ENCODE results near the gene TRIM65. TPM values are rescaled to one million over a fixed set of nuclear protein-coding genes. Genes with fewer than 3 reads are reported as not detected.

TRIM65 gene
- total and polyA plus RNA-seq, 2 of the 13 experiments (the other 11 are each of a cell fraction or from before 2014, with no cell fraction given): 10.3 to 22.4 TPM

DNA sequence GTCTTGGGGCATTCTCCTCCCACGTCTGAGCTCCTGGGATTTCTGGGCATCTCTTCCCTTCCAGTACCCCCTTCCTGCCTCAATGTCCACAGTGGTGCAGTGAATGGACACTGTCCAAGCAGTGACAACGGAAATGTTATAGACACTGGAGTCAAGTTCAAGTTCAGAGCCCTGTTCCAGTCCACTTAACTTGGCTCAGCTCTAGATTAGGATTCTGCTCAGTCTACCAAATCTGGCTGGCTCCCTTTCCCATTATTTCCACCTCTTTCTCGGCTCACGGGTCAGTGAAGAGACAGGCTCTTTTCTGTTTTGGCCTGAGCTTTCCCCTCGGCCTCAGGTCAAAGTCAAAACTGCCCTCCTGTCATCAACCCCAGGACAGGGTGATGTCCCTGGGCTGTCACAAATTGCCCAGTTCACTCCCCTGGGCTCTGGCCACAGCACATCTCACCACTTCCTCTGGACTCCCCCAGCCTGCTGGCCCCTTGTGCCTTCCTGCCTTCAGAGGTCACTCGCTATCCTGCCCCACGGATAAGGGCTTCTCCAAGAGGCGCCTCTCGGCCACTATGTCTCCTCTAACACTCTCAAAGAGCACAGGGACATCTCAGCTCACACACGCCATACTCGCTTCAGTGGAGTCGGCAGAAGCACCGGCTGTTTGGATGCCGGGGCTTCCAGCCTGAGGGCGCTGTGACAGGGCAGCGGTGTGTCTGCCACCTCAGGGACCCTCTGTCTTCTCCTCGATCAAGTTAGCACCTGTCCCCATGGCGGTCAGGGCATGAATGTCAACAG lies 25.6 kb upstream of the TRIM65 start (continued):
- TF ChIP-seq CENPX (CRISPR knock-in tag; IDR thresholded peaks at IDR 0.05) (no peak), PHB2 (IDR thresholded peaks at IDR 0.05; ENCODE audit: partially characterized antibody) (no peak), IKZF1 (IDR thresholded peaks at IDR 0.05) (no peak), SIN3A (IDR thresholded peaks at IDR 0.05; ENCODE audit: borderline replicate concordance, low read depth, low read length) (no peak), ZNF546 (CRISPR knock-in tag; conservative IDR thresholded peaks at IDR 0.05) (no peak), SNRNP70 (IDR thresholded peaks at IDR 0.05; ENCODE audit: low read depth, low read length) (no peak), RBM39 (IDR thresholded peaks at IDR 0.05; ENCODE audit: low read depth, low read length, poor library complexity, severe bottlenecking) (no peak)
- TF ChIP-seq, protein P1, sequence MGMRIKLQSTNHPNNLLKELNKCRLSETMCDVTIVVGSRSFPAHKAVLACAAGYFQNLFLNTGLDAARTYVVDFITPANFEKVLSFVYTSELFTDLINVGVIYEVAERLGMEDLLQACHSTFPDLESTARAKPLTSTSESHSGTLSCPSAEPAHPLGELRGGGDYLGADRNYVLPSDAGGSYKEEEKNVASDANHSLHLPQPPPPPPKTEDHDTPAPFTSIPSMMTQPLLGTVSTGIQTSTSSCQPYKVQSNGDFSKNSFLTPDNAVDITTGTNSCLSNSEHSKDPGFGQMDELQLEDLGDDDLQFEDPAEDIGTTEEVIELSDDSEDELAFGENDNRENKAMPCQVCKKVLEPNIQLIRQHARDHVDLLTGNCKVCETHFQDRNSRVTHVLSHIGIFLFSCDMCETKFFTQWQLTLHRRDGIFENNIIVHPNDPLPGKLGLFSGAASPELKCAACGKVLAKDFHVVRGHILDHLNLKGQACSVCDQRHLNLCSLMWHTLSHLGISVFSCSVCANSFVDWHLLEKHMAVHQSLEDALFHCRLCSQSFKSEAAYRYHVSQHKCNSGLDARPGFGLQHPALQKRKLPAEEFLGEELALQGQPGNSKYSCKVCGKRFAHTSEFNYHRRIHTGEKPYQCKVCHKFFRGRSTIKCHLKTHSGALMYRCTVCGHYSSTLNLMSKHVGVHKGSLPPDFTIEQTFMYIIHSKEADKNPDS (CRISPR knock-in tag; IDR thresholded peaks at IDR 0.05): no peak

DNA sequence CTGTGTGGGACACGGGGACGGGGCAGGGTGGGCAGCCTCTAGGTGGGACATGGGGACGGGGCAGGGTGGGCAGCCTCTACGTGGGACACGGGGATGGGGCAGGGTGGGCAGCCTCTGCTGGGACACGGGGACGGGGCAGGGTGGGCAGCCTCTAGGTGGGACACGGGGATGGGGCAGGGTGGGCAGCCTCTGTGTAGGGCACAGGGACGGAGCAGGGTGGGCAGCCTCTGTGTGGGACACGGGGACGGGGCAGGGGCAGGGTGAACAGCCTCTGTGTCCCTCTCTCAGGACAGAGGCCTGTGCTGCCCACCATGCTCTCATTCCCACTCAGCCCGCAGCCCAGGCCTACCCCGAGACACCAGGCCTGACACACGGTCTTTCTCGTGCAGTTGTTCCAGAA lies 24.8 kb upstream of the TRIM65 start:
- H2AFZ ChIP-seq (ENCODE audit: low read length): no peak overlapping the region
- no peak overlapping the region for H3K4me2 ChIP-seq (ENCODE audit: low read depth, low read length)
- H3K4me3 ChIP-seq (replicated peaks in 1 of 3; ENCODE audit: insufficient read depth in 1 of 3, low read depth in 2 of 3, low read length in 3 of 3): no peak overlapping the region
- no peak for FAIRE-seq
- BruUV-seq (replicated peaks): no TSS peak
- H3K36me3 ChIP-seq (replicated peaks in 1 of 2; ENCODE audit: control insufficient read depth in 1 of 2, insufficient read depth in 2 of 2, low read length in 2 of 2): no peaks in the 10 kb centered on the region
- 94% methylated on average over 15 of the region's 15 CpGs for WGBS (ENCODE audit: low lambda C conversion rate)
- 0 out of 2 replicates have a peak, but pooled peaks have one; percentile 43 for TF ChIP-seq PCBP1 (IDR thresholded peaks at IDR 0.05; ENCODE audit: borderline replicate concordance, low read depth, low read length)
- TF ChIP-seq NR2C2 (CRISPR knock-in tag; IDR thresholded peaks at IDR 0.05; ENCODE audit: borderline replicate concordance): no peak
- no peaks in the 10 kb centered on the region for H4K20me1 ChIP-seq (ENCODE audit: insufficient read depth, low read length)
- no peak for DNase-seq (ENCODE audit: low spot score)
- ATAC-seq: no peak
- H3K4me1 ChIP-seq (ENCODE audit: insufficient read depth, low read length): peaks cover 38% of the 10 kb centered on the region
- H3K9me3 ChIP-seq (ENCODE audit: low read length): no peaks in the 10 kb centered on the region
- ChIA-PET POLR2A (interaction anchor here (2.3 kb wide), 1 partner anchor 16 kb away, joined by 12 read pairs; the partner anchor contains the start of gene MRPL38), CTCF (ENCODE audit: low intra/inter-chr PET ratio, low total read pairs) (no interaction called here)
- no peaks in the 10 kb centered on the region for H3K79me2 ChIP-seq (ENCODE audit: insufficient read depth, low read length)
- intact Hi-C loops (cut with micrococcal nuclease; ENCODE audit: unreplicated experiment) (no loop called here), in situ Hi-C loops (cut with HindIII; ENCODE audit: extremely low pct_ligation_motif_present, low pct_unique_long_range_greater_than_20kb) (no loop called here)
- H3K27ac ChIP-seq (ENCODE audit: extremely low read length, insufficient read depth, low read length): no peak overlapping the region
- H3K27me3 ChIP-seq (ENCODE audit: control insufficient read depth in 1 of 2, insufficient read depth in 2 of 2, low read length in 2 of 2): no peaks in the 10 kb centered on the region
- H3K9ac ChIP-seq (ENCODE audit: insufficient read depth, low read depth, low read length): no peak overlapping the region

Data from HepG2 (cell line).